ENCODE results near the gene HMG20B.
A peak's percentile ranks its signal among the peaks of the same experiment; 100 is the strongest.

The HMG20B gene

DNA sequence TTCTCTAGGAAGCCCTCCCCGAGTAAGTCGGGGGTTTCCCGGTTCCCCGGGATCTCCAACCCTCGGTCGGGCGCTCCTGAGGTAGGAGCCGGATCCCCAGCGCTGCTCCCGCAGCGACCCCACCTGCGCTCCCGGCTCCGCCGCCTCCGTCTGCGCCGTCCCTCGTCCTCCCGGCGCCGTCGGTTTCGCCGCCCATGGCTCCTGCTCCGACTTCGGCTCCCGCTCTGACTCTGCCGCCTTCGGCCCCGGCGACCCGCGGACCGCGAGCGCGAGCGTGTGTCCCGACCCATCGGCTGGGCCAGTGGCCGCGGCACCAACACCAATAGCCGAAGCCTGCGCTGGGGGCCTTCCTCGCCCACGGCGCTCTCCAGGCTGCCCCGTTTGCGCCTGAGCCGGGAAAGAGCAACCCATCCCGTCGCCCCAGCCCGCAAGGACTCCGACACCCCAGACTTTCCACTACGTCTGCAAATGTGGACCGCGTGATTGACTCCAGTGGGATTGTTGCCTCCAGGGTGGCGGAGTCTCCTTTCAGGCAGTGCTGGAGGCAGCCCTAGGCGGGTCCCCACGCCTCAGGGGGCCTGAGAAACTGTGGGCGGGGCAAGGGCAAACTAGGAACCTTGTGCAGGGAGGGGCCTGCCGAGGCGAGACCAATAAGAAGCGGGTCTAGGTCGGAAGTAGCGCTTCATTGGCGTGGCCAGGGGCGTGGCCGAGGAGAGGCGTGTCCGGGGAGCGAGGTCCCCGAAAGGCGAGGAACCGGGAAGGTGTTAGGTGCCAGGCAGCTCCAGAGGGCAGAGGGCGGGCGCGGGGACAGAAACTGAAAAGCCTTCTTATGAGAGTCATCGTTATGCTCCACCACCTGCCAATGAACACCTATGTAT lies 54.0 kb downstream of the HMG20B start, which contains the start of gene CACTIN:
CACTIN (minus strand) TSS at position 318 of the 878 bp plus-strand sequence; CDS start at position 290, 28 bp downstream.
- TF ChIP-seq, protein P1, sequence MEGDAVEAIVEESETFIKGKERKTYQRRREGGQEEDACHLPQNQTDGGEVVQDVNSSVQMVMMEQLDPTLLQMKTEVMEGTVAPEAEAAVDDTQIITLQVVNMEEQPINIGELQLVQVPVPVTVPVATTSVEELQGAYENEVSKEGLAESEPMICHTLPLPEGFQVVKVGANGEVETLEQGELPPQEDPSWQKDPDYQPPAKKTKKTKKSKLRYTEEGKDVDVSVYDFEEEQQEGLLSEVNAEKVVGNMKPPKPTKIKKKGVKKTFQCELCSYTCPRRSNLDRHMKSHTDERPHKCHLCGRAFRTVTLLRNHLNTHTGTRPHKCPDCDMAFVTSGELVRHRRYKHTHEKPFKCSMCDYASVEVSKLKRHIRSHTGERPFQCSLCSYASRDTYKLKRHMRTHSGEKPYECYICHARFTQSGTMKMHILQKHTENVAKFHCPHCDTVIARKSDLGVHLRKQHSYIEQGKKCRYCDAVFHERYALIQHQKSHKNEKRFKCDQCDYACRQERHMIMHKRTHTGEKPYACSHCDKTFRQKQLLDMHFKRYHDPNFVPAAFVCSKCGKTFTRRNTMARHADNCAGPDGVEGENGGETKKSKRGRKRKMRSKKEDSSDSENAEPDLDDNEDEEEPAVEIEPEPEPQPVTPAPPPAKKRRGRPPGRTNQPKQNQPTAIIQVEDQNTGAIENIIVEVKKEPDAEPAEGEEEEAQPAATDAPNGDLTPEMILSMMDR (IDR thresholded peaks at IDR 0.05) = no peak
- Histone ChIP-seq H3K4me3 (peak within 1 kb of the TSS; percentile 82), H3K27ac (peak within 1 kb of the TSS; percentile 89 to 96)
- DNase-seq (ENCODE audit: low spot score) = peak; percentile 98

DNA sequence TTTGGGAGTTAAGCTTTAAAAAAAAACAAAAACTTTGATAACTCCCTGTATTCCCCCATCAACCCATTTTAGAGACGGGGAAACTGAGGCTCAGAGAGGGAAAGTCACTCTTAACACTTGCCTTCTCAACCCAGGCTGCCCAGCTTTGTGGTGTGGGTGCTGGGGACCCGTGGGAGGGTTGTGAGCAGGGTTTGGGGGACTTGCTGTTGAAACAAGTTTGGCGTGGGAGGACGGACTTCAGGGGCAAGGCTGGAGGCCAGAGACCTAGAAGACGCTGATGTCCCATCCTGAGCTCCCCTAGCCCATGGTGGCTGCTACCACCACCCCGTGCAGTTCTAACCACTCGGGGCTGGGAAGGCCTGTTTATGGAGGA lies 54.6 kb downstream of the HMG20B start:
- peak overlapping the region; percentile 82 for H3K4me3 ChIP-seq
- TF ChIP-seq, protein P1 (IDR thresholded peaks at IDR 0.05) = no peak
- DNase-seq (ENCODE audit: low spot score) = no peak
- peak overlapping the region; percentile 89 to 96 for H3K27ac ChIP-seq

All from coronary artery (tissue), 2 donors.